Measurements from ENCODE around the gene FXR2.
"Not testable (repeated sequence)": the region's sequence is repeated elsewhere in the genome, so short reads cannot be mapped to it uniquely, and the experiment has no call there.

FXR2 gene

GRCh38 chr17:7627250-7628121 lies 12.8 kb upstream of the FXR2 start, which contains the start of gene SAT2:
SAT2 (minus strand) TSS chr17:7627821; CDS start chr17:7627635, 186 bp downstream.
- peak; percentile 75 for DNase-seq (ENCODE audit: low read depth)

GRCh38 chr17:7626956-7627249 lies 12.2 kb upstream of the FXR2 start:
- no peak for DNase-seq (ENCODE audit: low read depth)

- no peak for DNase-seq (ENCODE audit: low read depth)
Measured at GRCh38 chr17:7626307-7626706, 11.6 kb upstream of the FXR2 start.

GRCh38 chr17:7625749-7626148 lies 11.1 kb upstream of the FXR2 start:
- DNase-seq (ENCODE audit: low read depth) = not testable (repeated sequence)

GRCh38 chr17:7623661-7624060 lies 9.0 kb upstream of the FXR2 start:
- no peak for DNase-seq (ENCODE audit: low read depth)

- no peak for DNase-seq (ENCODE audit: low read depth)
Measured at GRCh38 chr17:7620835-7621234, 6.1 kb upstream of the FXR2 start.

GRCh38 chr17:7618608-7619007 lies 3.9 kb upstream of the FXR2 start:
- DNase-seq (ENCODE audit: low read depth) = no peak

- DNase-seq (ENCODE audit: low read depth) = no peak
Measured at GRCh38 chr17:7615265-7615747, 609 bp upstream of the FXR2 start.

- DNase-seq (ENCODE audit: low read depth) = no peak
Measured at GRCh38 chr17:7613769-7614424, 800 bp downstream of the FXR2 start.

GRCh38 chr17:7612294-7612640 lies 2.4 kb downstream of the FXR2 start:
- DNase-seq (ENCODE audit: low read depth) = no peak

- DNase-seq (ENCODE audit: low read depth) = no peak
Measured at GRCh38 chr17:7611635-7612293, 2.9 kb downstream of the FXR2 start.

- DNase-seq (ENCODE audit: low read depth) = no peak
Measured at GRCh38 chr17:7610641-7611040, 4.1 kb downstream of the FXR2 start.

- no peak for DNase-seq (ENCODE audit: low read depth)
Measured at GRCh38 chr17:7606280-7606679, 8.4 kb downstream of the FXR2 start.

- not testable (repeated sequence) for DNase-seq (ENCODE audit: low read depth)
Measured at GRCh38 chr17:7597561-7597960, 17.1 kb downstream of the FXR2 start.

- no peak for DNase-seq (ENCODE audit: low read depth)
Measured at GRCh38 chr17:7593296-7593695, 21.4 kb downstream of the FXR2 start.

GRCh38 chr17:7592422-7593021 lies 22.2 kb downstream of the FXR2 start:
- no peak for DNase-seq (ENCODE audit: low read depth)

- no peak for DNase-seq (ENCODE audit: low read depth)
Measured at GRCh38 chr17:7591596-7591995, 23.1 kb downstream of the FXR2 start.

GRCh38 chr17:7590743-7591142 lies 24.0 kb downstream of the FXR2 start:
- DNase-seq (ENCODE audit: low read depth) = no peak

GRCh38 chr17:7589891-7590691 lies 24.6 kb downstream of the FXR2 start, which contains the start of gene SOX15:
SOX15 (minus strand) TSS chr17:7590094; CDS start chr17:7589676, 418 bp downstream.
- DNase-seq (ENCODE audit: low read depth) = no peak

GRCh38 chr17:7589204-7589868 lies 25.4 kb downstream of the FXR2 start:
- DNase-seq (ENCODE audit: low read depth) = peak; percentile 54

All from activated T-cell treated with anti-CD3 and anti-CD28 coated beads for 1 hour (primary cell).